HG03457 (cell line): ENCODE data around the gene MRPS10.
"Not testable (repeated sequence)": the region's sequence is repeated elsewhere in the genome, so short reads cannot be mapped to it uniquely, and the experiment has no call there.

Experiments
- ATAC-seq: cut with Tn5 transposase; IDR thresholded peaks from one replicate; pipeline ENCODE4 v1.9.1; 2021; ENCODE audit warnings: moderate number of reproducible peaks; ENCODE audit not compliant: unreplicated experiment

Gene MRPS10

DNA sequence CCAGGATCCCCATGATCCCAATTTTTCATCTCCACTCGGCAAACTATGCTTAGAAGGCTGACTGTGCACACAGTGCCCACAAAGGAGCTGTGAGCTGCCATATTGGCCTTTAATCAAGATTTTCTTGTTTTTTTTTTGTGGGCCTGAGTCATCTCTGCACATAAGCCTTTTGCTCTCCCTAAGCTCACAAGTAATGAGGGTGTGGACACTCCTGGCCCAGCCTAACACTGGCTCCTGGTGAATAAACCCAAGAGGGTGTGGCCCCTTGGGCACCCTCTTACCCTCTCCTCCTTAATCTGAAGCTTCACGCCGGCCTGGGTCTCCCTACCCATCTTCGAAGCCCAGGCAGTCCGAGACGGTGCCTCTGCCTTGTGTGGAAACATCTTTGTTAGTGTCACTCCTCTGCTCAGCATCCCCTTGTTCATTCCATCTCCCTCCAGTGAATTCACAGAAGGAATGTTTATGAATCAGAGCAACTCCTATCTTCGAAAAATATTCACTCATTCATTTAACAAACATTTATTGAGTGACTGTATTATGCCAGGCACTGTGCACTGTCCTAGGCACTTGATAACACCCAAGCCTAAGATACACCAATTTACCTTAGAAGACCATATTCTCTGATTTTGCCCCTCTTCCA is 22.2 kb upstream of the MRPS10 start:
- ATAC-seq: no peak

DNA sequence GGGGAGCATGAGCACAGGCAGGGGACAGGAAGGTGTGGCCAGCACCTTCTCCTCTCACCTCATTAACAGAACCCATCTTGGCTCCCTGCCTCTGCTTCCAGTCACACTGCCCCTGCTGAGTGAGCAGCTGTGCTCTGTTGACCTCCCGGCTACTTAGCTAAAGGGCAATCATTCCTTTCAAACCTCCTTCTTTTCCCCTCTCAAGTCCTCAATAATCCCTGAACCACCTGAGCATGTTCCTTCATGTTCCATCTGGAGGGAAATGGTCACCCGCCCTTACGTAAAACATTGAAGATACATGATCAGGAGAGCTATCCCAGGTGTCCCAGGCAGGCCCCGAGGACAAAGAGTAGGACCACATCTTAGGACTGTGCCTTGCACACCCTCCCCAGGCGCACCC is 21.7 kb upstream of the MRPS10 start:
- no peak for ATAC-seq

DNA sequence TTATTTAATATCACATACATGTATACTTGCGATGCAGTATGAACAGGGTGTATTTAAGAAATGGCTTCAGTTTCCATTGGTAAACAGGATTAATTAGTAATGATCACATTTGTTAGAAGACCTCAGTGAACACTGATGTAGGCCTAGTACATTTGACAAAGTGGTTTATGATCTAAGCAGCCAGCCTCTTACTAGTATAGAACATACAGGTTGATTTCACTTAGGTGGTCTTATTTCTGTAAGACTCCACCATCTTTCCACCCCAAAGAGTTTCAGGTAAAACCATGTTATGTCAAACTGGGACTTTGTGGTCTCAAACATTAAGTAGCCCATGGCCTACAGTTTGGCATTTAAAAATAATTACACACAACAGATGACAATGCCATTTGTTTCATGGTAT is 20.2 kb upstream of the MRPS10 start:
- ATAC-seq: no peak

DNA sequence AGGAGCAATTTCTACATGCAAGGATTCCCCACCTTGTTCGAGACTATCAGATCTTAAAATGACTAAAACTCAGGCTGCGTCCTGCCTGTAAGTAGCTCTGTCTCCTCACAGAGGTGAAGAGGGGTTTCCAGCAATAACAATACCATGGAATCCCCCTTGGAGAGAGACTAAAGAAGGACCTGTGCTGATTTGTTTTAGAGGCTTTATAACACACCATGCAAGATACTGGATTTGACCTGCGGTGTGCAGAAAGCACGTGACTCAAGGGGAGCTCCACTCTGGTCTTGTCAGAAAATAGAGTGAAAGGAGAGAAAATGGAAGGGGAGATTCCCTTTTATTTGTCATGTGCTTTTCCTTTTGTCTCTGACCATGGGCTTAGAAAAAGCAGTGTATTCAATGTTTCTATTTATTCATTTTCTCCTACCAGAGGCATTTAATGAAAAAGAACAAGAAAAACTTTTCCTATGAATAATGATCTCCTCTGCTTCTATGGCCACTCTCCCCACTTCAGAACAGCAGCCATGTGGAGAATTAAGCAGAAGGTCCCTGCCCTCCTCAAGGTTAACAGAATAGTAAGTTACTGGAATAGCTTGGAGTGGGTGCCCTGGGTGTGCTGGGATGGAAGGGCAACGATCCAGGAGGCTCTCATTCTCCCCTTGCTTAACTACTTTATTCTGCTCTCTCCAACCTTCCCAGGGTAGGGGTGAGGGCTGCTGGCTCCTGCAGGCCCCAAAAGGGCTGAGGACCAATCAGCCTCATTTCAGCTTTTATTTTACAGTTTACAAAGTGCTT is 19.2 kb upstream of the MRPS10 start:
- ATAC-seq: no peak

DNA sequence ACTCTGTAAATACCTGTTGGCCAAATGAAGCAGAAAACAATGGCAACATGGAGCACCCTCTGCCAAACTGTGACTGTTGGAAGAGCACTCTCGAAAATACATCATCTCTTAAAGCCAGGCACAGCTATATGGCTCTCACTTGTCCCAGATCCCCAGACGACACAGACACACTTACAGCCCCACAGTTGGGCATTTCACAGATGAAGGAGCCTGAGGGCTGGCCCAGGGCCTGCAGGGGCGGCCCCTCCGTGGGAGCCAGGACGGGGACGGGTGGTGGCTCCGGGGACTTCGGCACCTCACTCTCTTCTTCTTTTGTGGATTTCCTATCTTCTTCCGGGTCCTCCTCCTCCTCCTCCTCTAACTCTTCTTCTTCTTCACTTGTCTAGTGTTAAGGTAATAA is 18.4 kb upstream of the MRPS10 start:
- no peak for ATAC-seq

DNA sequence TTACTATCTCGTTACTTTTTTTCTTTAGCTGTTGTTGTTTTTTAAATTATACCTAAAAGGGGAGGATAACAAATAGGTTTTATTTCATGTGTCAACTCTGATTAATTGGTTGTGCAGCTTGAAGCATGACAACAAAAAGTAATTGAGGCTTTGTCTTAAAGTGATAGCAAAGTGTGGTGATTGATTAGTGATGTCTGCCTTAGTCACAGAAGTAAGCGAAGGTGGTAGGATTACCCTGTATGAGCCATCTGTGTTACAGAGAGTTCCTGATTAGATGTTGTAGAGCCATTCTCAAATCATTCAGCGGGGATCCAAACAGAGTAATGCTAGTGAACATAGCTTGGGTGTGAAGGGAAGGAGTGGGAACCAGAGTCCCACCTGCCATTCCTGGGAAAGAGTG is 14.4 kb upstream of the MRPS10 start:
- no peak for ATAC-seq

DNA sequence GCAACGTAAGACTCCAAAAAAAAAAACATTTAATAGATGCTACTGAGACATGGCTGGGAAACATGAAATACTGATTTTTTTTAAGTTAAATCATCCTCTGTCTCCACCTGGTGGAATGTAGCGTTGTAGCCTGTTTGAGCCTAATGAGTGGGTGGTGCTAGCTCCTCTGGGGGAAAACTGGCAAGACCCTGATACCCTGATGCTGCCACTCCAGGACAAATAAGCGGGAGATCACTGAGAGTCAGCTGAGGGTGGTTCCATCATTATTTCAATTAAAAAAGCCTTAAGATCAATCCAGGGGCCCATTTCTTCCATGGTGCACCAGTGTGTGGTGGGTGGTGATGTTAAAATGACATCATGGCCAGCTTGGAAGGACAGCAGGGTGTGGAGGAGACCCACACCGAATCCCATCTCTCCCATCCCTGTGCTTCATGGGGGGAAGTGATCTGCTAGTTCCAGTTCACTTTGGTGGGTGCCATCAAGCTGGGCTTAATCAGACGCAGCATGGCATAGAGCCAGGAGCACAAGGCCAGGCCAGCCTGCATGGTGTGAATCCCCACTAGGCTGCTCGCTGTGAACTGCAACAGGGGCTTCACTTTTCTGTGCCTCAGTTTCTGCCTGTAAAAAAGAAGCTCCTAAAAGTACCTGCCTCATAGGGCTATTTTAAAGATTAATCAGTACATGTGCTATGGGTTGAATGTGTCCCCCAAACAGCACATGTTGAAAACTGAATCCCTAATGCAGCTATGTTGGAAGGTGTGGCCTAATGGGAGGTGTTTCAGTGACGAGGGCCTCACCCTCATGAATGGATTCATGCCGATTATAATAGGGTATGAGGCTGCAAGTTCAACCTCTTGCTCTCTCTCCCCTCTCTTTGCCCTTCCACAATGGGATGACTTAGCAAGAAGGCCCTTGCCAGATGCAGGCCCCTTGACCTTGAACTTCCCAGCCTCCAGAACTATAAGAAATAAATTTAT is 13.0 kb upstream of the MRPS10 start:
- ATAC-seq: no peak

DNA sequence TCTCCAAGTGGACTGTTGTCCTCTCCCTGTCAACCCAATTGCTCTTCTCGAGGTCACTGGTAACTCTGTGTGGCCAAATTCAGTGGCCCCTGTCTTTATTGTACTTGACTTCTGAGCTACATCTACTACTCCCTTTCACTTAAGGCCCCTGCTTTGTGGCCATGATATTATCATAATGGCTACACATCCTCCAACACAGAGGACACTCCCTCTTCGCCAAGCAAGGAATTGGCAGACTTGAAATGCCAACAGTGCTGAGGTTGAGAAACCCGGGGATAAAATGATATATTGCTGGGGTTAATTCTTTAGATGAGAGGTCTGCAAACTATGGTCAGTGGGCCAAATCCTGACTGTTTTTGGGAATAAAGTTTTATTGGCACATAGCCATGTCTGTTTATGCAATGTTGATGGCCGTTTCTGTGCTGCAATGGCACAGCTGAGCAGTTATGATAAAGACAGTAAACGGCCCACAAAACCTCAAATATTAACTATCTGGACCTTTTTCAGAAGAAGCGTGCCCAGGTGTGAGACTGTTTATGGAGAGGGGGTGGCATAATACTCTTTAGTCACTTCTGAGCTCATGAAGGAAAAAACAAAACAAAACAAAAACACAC is 12.0 kb upstream of the MRPS10 start:
- ATAC-seq: no peak

DNA sequence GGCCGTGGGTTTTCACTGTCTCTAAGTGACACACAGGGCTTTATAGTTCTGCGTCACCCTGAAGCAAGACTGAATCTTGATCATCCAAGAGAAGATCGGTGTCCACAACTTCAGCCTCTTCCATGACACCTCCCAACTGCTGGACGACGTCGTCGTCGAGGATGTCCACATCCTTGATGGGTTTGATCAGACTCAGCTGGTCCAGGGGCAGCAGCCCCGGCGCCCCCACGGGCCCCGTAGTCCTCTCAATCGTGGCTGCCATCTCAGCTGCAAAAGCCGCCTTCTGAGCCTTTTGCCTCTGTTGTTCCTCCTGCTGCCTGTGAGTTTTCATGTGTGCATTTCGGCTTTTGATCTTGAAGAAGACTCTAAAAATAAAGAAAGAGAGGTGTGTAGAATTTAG is 10.6 kb upstream of the MRPS10 start:
- ATAC-seq: no peak

DNA sequence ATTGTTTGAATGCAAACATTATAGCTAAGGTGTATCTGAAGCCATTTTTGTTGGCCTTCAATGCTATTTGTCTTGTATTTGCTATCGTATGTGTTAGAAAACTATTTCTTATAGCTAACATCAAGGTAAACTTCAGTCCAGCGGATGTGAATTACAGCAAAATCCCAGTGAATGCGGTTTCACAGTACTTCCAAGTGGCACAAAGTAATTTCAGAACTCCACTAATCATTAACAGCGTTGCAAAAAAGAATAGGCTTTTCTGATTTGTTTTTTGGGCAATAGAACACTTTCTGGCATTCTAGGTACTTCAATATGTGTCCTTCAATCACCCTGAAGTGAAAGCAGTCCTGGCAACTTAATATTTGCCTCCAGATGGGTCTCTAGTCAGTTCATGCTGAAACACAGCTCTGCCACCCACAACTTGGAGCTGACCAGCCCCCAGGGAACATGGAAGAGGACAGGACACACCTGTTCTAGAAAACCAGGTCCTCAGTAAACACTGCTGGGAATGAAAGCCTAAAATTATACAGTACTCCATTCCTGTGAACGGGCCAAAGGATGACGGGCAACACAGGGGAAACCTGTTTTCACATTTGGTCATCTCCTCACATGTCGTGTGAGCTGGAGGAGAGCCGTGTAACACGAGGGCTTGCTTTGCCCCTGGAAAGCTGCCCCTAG is 9.7 kb upstream of the MRPS10 start:
- ATAC-seq: no peak

DNA sequence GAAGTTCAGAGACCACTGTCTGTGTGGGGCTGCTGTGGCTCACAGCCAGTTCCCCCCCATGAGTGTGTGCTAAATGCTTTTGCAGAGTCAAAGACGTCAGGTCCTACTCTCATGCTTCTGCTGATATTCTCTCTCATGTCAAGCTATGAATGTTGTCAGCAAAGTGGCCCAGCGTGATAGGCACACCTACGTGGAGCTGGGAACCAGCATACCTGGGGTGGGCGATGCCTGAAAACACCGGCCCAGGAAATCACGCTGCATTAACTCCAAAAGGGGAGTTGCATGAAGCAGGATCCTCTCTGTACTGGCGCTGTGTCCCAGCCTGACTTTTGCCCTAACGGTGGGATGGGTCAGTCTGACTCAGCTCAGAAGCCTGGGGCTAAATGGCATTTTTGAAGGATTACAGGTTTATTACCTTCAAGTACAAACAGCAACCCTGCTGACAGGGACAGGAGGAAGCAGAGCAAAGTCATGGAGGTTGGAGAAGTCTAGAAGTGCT is 9.0 kb upstream of the MRPS10 start:
- no peak for ATAC-seq

DNA sequence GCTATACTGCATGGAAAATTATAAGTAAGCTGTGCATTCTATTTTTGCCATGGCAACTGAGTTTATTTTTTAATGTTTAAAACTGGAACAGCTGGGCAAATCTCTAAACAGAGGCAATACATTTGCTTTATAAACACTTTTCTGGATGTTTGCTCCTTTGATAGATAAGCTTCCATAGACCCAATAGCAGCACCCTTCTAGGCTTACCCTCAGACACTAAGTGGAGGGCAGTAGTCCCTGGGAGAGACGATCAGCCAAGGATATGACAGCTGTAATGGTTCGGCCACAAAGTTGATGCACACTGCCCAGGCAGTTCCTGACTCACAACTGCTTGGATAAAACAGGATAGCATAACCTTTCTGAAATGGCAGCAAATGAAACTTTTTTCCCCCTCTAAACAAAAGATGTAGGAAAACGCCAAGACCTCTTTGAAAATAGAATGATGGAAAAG is 8.5 kb upstream of the MRPS10 start:
- ATAC-seq: no peak

DNA sequence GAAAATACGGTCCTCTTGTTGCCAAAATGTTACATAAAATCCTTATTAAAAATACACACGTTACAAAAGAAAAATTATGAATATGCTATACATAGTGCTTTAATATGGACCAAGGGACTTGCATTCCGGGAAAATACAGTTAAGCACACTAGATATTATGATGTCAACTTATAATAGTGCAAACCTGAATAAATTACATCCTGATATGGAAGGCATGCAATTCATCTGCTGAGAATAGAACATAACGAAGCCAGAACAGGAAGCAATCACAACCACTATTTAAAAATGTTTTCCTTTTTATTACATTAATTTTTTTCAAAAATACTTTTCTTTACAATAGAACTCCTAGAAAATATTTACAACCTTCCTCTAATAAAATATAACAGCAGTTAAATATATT is 7.8 kb upstream of the MRPS10 start:
- ATAC-seq: no peak

DNA sequence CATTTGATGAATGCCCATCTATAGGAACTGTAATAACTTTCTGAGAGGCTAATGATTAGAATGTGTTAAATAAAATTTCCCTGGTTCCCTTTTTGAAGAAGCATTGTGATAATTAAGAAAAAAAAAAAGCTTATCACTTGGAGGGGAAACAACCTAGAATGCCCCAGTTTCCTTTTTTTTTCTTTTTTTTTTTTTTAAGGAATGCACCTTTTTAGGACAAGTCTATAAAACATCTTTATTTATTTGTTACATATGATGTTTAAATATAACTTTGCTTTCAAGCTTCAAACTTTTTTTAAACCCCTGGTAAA is 7.3 kb upstream of the MRPS10 start:
- ATAC-seq: no peak

DNA sequence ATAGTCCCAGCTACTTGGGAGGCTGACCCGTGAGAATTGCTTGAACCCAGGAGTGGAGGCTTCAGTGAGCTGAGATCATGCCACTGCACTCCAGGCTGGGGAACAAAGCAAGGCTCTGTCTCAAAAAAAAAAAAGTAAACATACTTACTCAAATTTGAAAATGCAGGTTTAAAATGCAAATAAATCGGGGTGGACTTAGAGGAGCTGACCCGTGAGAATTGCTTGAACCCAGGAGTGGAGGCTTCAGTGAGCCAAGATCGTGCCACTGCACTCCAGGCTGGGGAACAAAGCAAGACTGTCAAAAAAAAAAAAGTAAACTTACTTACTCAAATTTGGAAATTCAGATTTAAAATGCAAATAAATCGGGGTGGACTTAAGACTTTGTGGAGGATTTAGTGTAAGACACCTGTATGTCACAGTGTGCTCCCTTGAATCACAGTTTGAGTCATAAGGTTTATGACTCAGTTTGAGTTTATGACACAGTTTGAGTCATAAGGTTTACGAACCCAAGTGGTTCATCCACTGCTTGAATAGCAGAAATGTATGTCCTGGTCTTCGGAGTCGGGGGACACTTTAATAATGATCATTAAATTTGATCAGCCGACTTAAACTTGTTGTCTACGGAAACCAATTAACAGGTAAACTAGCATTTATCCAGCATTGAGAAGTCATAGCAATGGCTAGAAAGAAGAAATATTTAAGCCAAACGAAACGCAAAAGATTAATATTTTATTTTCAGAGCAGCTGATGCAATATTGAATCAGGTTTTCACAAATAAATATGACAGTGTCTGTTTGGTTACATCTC is 6.8 kb upstream of the MRPS10 start:
- peak; percentile 86 for ATAC-seq

DNA sequence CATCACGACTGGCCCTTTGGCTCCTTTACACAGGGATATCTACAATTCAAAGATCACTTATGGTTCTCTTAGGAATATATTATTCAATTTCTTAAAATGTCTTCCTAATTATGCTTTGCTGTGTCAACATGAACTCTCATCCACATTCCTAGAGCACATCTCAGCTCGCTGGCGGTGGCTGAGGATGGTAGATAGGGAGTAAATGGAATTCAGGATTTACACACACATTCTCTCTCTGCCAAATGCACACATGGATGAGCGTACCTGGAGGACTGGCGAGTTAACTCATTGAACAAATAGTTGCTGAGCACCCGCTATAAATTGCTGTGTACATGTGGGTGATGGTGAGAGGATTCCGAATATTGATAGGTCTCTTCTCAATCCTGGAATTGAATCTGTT is 4.8 kb upstream of the MRPS10 start:
- no peak for ATAC-seq

DNA sequence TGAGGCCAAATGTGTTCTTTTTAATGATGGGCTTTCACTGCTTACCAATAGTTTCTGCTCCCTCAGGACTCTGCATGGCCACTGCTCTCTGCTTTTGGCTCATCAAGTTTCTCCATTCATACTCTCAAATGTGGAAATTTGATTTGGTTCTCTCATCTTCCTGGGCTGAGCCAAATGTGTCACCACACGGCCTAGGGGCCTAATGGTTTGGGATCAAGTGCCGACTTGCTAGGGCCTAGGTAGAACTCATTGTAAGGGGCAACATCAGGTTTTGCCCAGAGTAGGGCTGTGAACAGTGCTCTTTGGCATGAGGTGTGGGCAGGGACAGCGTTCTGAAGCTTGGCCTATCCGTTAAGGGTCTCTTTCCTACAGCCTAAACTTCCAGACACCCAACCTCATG is 3.9 kb upstream of the MRPS10 start:
- ATAC-seq: no peak

DNA sequence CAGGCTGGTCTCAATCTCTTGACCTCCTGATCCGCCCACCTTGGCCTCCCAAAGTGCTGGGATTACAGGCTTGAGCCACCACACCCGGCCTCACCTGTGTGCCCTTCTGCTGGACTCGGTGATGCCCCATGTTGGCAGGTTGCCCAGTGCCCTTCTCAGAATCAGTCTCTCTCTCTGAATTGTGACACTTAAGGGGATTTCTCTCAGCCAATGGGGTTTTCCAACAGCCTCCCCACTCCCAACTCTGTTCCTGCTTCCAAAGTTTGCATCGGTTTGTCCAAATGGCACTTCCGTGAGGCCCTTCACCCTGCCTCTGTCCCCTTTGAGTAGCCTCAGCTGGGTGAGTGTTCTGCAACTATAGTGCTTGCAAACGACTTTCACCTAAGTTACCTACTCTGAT is 3.1 kb upstream of the MRPS10 start:
- no peak for ATAC-seq

DNA sequence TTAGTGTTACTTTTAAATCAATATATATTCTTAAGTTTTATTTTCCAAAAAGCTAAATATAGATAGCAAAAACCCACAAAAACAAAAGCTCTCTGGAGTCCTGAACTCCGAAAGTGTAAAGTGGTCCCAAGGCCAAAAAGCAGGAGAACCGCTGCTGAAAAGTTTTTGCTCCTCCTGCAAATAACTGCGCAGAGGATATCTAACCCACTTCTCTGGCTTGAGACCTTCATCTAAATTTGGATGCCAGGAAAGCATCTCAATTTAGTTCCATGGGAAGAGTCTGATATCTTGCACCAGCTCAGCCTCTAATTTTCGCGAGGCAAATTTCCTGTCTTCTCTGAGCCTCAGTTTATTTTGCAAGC is 523 bp downstream of the MRPS10 start:
- no peak for ATAC-seq

DNA sequence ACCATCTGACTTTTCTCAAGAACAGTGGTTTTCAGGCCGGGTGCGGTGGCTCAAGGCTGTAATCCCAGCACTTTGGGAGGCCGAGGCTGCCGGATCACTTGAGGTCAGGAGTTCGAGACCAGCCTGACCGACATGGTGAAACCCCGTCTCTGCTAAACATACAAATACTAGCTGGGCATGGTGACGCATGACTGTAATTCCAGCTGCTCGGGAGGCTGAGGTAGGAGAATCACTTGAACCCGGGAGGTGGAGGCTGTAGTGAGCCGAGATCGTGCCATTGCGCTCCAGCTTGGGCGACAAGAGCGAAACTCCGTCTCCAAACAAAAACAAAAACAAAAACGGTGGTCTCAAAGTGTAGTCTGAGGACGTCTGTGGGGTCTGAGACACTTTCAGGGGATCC is 1.2 kb downstream of the MRPS10 start:
- ATAC-seq: not testable (repeated sequence)
